ENCODE results near the gene GJA3.
A peak's percentile ranks its signal among the peaks of the same experiment; 100 is the strongest.

GJA3 gene

GRCh38 chr13:20160306-20161274 is at the start of gene GJA3:
Gene GJA3 (minus strand): TSS chr13:20161052. CDS start chr13:20143288, 17,764 bp downstream.
- DNase-seq (ENCODE audit: low read depth): peak; percentile 34

- no peak for DNase-seq (ENCODE audit: low read depth)
Measured at GRCh38 chr13:20209948-20210347, 49.1 kb upstream of the GJA3 start.

GRCh38 chr13:20206698-20207235 is 45.9 kb upstream of the GJA3 start:
- DNase-seq (ENCODE audit: low read depth): no peak

- no peak for DNase-seq (ENCODE audit: low read depth)
Measured at GRCh38 chr13:20206065-20206697, 45.3 kb upstream of the GJA3 start.

GRCh38 chr13:20198781-20199180 is 37.9 kb upstream of the GJA3 start:
- no peak for DNase-seq (ENCODE audit: low read depth)

GRCh38 chr13:20197361-20197834 is 36.5 kb upstream of the GJA3 start:
- no peak for DNase-seq (ENCODE audit: low read depth)

GRCh38 chr13:20195801-20196200 is 34.9 kb upstream of the GJA3 start:
- no peak for DNase-seq (ENCODE audit: low read depth)

GRCh38 chr13:20193907-20194631 is 33.2 kb upstream of the GJA3 start:
- DNase-seq (ENCODE audit: low read depth): no peak

GRCh38 chr13:20193162-20193906 is 32.5 kb upstream of the GJA3 start:
- DNase-seq (ENCODE audit: low read depth): no peak

- DNase-seq (ENCODE audit: low read depth): no peak
Measured at GRCh38 chr13:20192836-20193161, 31.9 kb upstream of the GJA3 start, which contains the start of gene GJB2. Gene GJB2 (minus strand): TSS chr13:20192938. CDS start chr13:20189581, 3,357 bp downstream.

GRCh38 chr13:20192158-20192835 is 31.4 kb upstream of the GJA3 start:
- no peak for DNase-seq (ENCODE audit: low read depth)

GRCh38 chr13:20191311-20192157 is 30.7 kb upstream of the GJA3 start:
- no peak for DNase-seq (ENCODE audit: low read depth)

GRCh38 chr13:20190481-20191310 is 29.8 kb upstream of the GJA3 start:
- DNase-seq (ENCODE audit: low read depth): no peak

GRCh38 chr13:20190076-20190475 is 29.2 kb upstream of the GJA3 start:
- no peak for DNase-seq (ENCODE audit: low read depth)

- no peak for DNase-seq (ENCODE audit: low read depth)
Measured at GRCh38 chr13:20188667-20189553, 28.1 kb upstream of the GJA3 start.

- no peak for DNase-seq (ENCODE audit: low read depth)
Measured at GRCh38 chr13:20186771-20187170, 25.9 kb upstream of the GJA3 start.

GRCh38 chr13:20185366-20186056 is 24.7 kb upstream of the GJA3 start:
- no peak for DNase-seq (ENCODE audit: low read depth)
